ENCODE results near the gene MVK.

MVK gene

GRCh38 chr12:109545826-109546225, 27.8 kb upstream of the MVK start:
- DNase-seq: no peak

GRCh38 chr12:109547286-109547685, 26.3 kb upstream of the MVK start:
- DNase-seq: no peak

- DNase-seq: no peak
Measured at GRCh38 chr12:109548258-109548657, 25.3 kb upstream of the MVK start.

- no peak for DNase-seq
Measured at GRCh38 chr12:109549613-109550270, 23.9 kb upstream of the MVK start.

- DNase-seq: no peak
Measured at GRCh38 chr12:109550281-109550680, 23.3 kb upstream of the MVK start.

GRCh38 chr12:109551108-109551507, 22.5 kb upstream of the MVK start:
- DNase-seq: no peak

- DNase-seq: no peak
Measured at GRCh38 chr12:109552971-109553370, 20.6 kb upstream of the MVK start.

- no peak for DNase-seq
Measured at GRCh38 chr12:109553483-109553882, 20.1 kb upstream of the MVK start.

- no peak for DNase-seq
Measured at GRCh38 chr12:109553906-109554500, 19.6 kb upstream of the MVK start.

- DNase-seq: no peak
Measured at GRCh38 chr12:109554761-109555160, 18.8 kb upstream of the MVK start.

- DNase-seq: no peak
Measured at GRCh38 chr12:109555431-109556315, 17.9 kb upstream of the MVK start.

- DNase-seq: no peak
Measured at GRCh38 chr12:109557200-109557599, 16.4 kb upstream of the MVK start.

GRCh38 chr12:109557805-109558204, 15.8 kb upstream of the MVK start:
- no peak for DNase-seq

GRCh38 chr12:109558374-109559199, 15.0 kb upstream of the MVK start:
- DNase-seq: no peak

- DNase-seq: no peak
Measured at GRCh38 chr12:109559200-109559505, 14.4 kb upstream of the MVK start.

GRCh38 chr12:109559601-109560000, 14.0 kb upstream of the MVK start:
- no peak for DNase-seq

GRCh38 chr12:109560867-109561710, 12.5 kb upstream of the MVK start:
- no peak for DNase-seq

- no peak for DNase-seq
Measured at GRCh38 chr12:109561711-109562030, 11.9 kb upstream of the MVK start.

- DNase-seq: no peak
Measured at GRCh38 chr12:109562871-109563270, 10.7 kb upstream of the MVK start.

GRCh38 chr12:109563291-109564284, 10.0 kb upstream of the MVK start:
- no peak for DNase-seq

- DNase-seq: no peak
Measured at GRCh38 chr12:109566424-109566823, 7.2 kb upstream of the MVK start.

Measured in activated T-cell treated with anti-CD3 and anti-CD28 coated beads, Interleukin-2, amount 50 U/mL, for 1 hour (primary cell).